Liver (tissue), 9 donors: Measurements from ENCODE around the gene PTGES. TPM values are rescaled to one million over a fixed set of nuclear protein-coding genes. Genes with fewer than 3 reads are reported as not detected.

Experiments used
- DNase-seq: peaks from one replicate; pipeline ENCODE4 v3.0.0-alpha.2; 2017; ENCODE audit warnings: low spot score
- H3K27ac ChIP-seq, 2 donors: one replicate each; pipeline ENCODE4 v1.7.0; 2013; ENCODE audit warnings: inconsistent platforms in 2 of 2, low read length in 2 of 2, control low read depth in 1 of 2, low read depth in 1 of 2, mild to moderate bottlenecking in 1 of 2
- H3K27me3 ChIP-seq, 4 donors: one replicate each; pipeline versions ENCODE4 v1.6.1 to v1.7.0; 2013; ENCODE audit warnings: low read length in 3 of 4, inconsistent platforms in 1 of 4, mild to moderate bottlenecking in 1 of 4, moderate library complexity in 1 of 4; ENCODE audit not compliant: control insufficient read depth in 4 of 4, insufficient read depth in 4 of 4
- H3K36me3 ChIP-seq, 4 donors: one replicate each; pipeline versions ENCODE4 v1.6.1 to v1.7.0; 2013; ENCODE audit warnings: low read length in 3 of 4, mild to moderate bottlenecking in 3 of 4, low read depth in 1 of 4, moderate library complexity in 1 of 4; ENCODE audit not compliant: control insufficient read depth in 4 of 4, insufficient read depth in 3 of 4
- H3K4me1 ChIP-seq, 4 donors: one replicate each; pipeline versions ENCODE4 v1.6.1 to v1.7.0; 2013; ENCODE audit warnings: low read length in 3 of 4, mild to moderate bottlenecking in 3 of 4, moderate library complexity in 1 of 4; ENCODE audit not compliant: control insufficient read depth in 4 of 4, insufficient read depth in 4 of 4
- H3K4me3 ChIP-seq, 3 donors: one replicate each; pipeline versions ENCODE4 v1.6.1 to v1.7.0; 2013; ENCODE audit warnings: low read length in 3 of 3, control low read depth in 1 of 3, low read depth in 1 of 3, mild to moderate bottlenecking in 1 of 3
- H3K9ac ChIP-seq, 2 donors: one replicate each; pipeline ENCODE4 v1.7.0; 2013; ENCODE audit warnings: low read length in 2 of 2, mild to moderate bottlenecking in 2 of 2, moderate library complexity in 2 of 2, control low read depth in 1 of 2, low read depth in 1 of 2
- H3K9me3 ChIP-seq, 4 donors: one replicate each; pipeline versions ENCODE4 v1.6.1 to v1.7.0; 2013; ENCODE audit warnings: low read length in 3 of 4; ENCODE audit not compliant: control insufficient read depth in 4 of 4
- ATF3 ChIP-seq: IDR thresholded peaks from 2 replicates; pipeline ENCODE4 v1.6.1; 2016; ENCODE audit warnings: antibody characterized with exemption
- CTCF ChIP-seq: fragments of 150-350 bp; IDR thresholded peaks from 2 replicates; pipeline ENCODE4 v1.5.1; 2017; ENCODE audit warnings: improper control_type of control experiment, low read depth, low read length; ENCODE audit not compliant: missing input control
- EGR1 ChIP-seq, 2 donors: IDR thresholded peaks; 2 replicates each; pipeline ENCODE4 v1.6.1; 2016 to 2018; ENCODE audit warnings: antibody characterized with exemption in 2 of 2, low read depth in 2 of 2
- FOXA1 ChIP-seq: IDR thresholded peaks from 2 replicates; pipeline ENCODE4 v1.6.1; 2016; ENCODE audit warnings: antibody characterized with exemption
- GABPA ChIP-seq, 2 donors: IDR thresholded peaks in 1 of 2; conservative IDR thresholded peaks in 1 of 2; 2 replicates each; pipeline ENCODE4 v1.6.1; 2016; ENCODE audit warnings: antibody characterized with exemption in 2 of 2, mild to moderate bottlenecking in 1 of 2, moderate library complexity in 1 of 2
- HNF4G ChIP-seq: IDR thresholded peaks from 2 replicates; pipeline ENCODE4 v1.6.1; 2016; ENCODE audit warnings: antibody characterized with exemption
- NR2F2 ChIP-seq: IDR thresholded peaks from 2 replicates; pipeline ENCODE4 v1.6.1; 2016; ENCODE audit warnings: antibody characterized with exemption
- RAD21 ChIP-seq, 2 donors: IDR thresholded peaks; 2 replicates each; pipeline ENCODE4 v1.6.1; 2016; ENCODE audit warnings: antibody characterized with exemption in 2 of 2, mild to moderate bottlenecking in 2 of 2
- REST ChIP-seq: IDR thresholded peaks from 2 replicates; pipeline ENCODE4 v1.6.1; 2016; ENCODE audit warnings: antibody characterized with exemption, mild to moderate bottlenecking
- RXRA ChIP-seq, 2 donors: IDR thresholded peaks; 2 replicates each; pipeline ENCODE4 v1.6.1; 2017 to 2018; ENCODE audit warnings: antibody characterized with exemption in 2 of 2, mild to moderate bottlenecking in 1 of 2
- SP1 ChIP-seq: IDR thresholded peaks from 2 replicates; pipeline ENCODE4 v1.6.1; 2018; ENCODE audit warnings: antibody characterized with exemption, mild to moderate bottlenecking
- TAF1 ChIP-seq: conservative IDR thresholded peaks from 2 replicates; pipeline ENCODE4 v1.6.1; 2016; ENCODE audit warnings: antibody characterized with exemption, mild to moderate bottlenecking
- YY1 ChIP-seq: IDR thresholded peaks from 2 replicates; pipeline ENCODE4 v1.6.1; 2016; ENCODE audit warnings: antibody characterized with exemption, mild to moderate bottlenecking
- ZBTB33 ChIP-seq: IDR thresholded peaks from 2 replicates; pipeline ENCODE4 v1.6.1; 2016; ENCODE audit warnings: antibody characterized with exemption
- WGBS: extraction: QIAGEN DNeasy Blood & Tissue Kit; methylation state at CpG from one replicate; pipeline ENCODE4 v1.1.7; 2013; 5-methylcytosine and 5-hydroxymethylcytosine counted together
- polyA plus RNA-seq, 2 donors: library from polyadenylated mRNA; stranded (reverse) in 1 of 2; unstranded in 1 of 2; fragments of 200-250 nt in 1 of 2; fragments of >200 nt in 1 of 2; fragmentation: Nextera tagmentation in 1 of 2; extraction: Ambion mirVana in 1 of 2; gene quantifications; one replicate each; pipeline versions ENCODE4 v1.2.1 to v1.2.3, GENCODE V29; 2013 to 2015
- total RNA-seq, 2 donors: library from RNA; depleted of rRNA; stranded (reverse); fragments of >200 nt; gene quantifications; one replicate each; pipeline ENCODE4 v1.2.3, GENCODE V29; 2014
- donor health status: healthy.
- donor health status: healthy.
- donor health status: healthy.
- donor health status: healthy.
- donor health status: healthy.

PTGES gene
- total and polyA plus RNA-seq, 4 donors: 0.07 to 0.47 (median 0.17) TPM; not detected in 1

GRCh38 chr9:129781131-129781530 lies 28.3 kb upstream of the PTGES start (continued):
- TF ChIP-seq CTCF (no peak), ATF3 (no peak), HNF4G (no peak), EGR1 (IDR thresholded peaks at IDR 0.05; ENCODE audit: low read depth in 2 of 2) (no peak), FOXA1 (no peak), RAD21 (IDR thresholded peaks at IDR 0.05) (no peak)

- no peak for DNase-seq
- Histone ChIP-seq H3K9me3 (no peaks in the 10 kb centered on the region), H3K9ac (no peak overlapping the region), H3K36me3 (no peaks in the 10 kb centered on the region), H3K27ac (no peak overlapping the region), H3K4me3 (no peak overlapping the region), H3K4me1 (no peaks in the 10 kb centered on the region), H3K27me3 (no peaks in the 10 kb centered on the region)
- WGBS: 94% methylated on average over 7 of the region's 7 CpGs
- TF ChIP-seq REST (no peak), RXRA (IDR thresholded peaks at IDR 0.05) (no peak), EGR1 (IDR thresholded peaks at IDR 0.05; ENCODE audit: low read depth in 2 of 2) (no peak), HNF4G (no peak), TAF1 (no peak), NR2F2 (no peak), ZBTB33 (no peak), RAD21 (IDR thresholded peaks at IDR 0.05) (no peak), GABPA (IDR thresholded peaks at IDR 0.05 in 1 of 2, conservative IDR thresholded peaks at IDR 0.05 in 1 of 2) (no peak), CTCF (no peak), YY1 (no peak), SP1 (no peak)
These were observed 26.8 kb upstream of the PTGES start for GRCh38 chr9:129779560-129780190.
